ENCODE results near the gene SETD1A. TPM values are rescaled to one million over a fixed set of nuclear protein-coding genes. Genes with fewer than 3 reads are reported as not detected.

Gene SETD1A
- total and polyA plus RNA-seq, 2 of the 8 experiments (the other 6 are each of a cell fraction or from before 2014, with no cell fraction given): 4.8 to 29.0 TPM

DNA sequence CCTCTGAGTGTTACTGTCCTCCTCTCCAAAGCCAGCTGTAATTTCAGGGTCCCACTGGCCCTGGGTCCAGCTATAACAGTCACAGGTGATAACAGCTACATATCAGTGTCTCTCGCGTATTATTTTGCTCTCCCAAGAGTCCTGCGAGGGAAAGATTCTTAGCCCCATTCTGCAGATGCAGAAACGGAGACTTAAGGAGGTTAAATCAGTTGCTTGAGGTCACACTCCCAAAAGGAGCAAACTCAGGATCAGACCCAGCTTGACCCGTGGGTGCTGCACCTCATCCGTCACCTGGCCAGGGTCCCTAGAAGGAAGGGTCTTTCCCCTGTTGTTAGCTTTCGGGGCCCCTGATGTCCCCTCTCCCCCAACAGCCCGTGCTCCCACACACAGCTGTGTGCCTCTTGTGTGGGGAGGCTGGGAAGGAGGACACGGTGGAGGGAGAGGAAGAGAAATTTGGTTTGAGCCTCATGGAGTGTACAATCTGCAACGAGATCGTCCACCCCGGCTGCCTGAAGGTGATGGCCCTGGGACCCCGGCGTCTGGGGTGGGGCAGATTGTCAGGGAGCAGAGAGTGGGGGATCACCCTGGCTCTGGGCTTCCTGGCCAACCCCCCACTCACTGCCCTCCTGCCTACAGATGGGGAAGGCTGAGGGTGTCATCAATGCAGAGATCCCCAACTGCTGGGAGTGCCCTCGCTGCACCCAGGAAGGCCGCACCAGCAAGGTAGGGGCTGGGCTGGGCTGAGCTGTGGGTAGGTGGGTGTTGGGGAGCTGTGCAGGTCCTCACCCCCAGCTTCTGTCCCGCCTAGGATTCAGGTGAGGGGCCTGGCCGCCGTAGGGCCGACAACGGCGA lies 30.4 kb upstream of the SETD1A start:
- H3K27me3 ChIP-seq (replicated peaks in 1 of 4; ENCODE audit: control insufficient read depth in 3 of 4, extremely low read depth in 1 of 4, insufficient read depth in 3 of 4, low read length in 3 of 4): no peaks in the 10 kb centered on the region
- no peak overlapping the region for H3K4me3 ChIP-seq (ENCODE audit: extremely low read depth in 1 of 4, insufficient read depth in 2 of 4, low read depth in 3 of 4, low read length in 4 of 4)
- no peak overlapping the region for H2AFZ ChIP-seq (ENCODE audit: low read length)
- 0 out of 2 replicates have a peak overlapping the region, but pooled peaks have one; percentile 8 for H3K27ac ChIP-seq (ENCODE audit: low read depth, low read length)
- no peak overlapping the region for H3K14ac ChIP-seq (ENCODE audit: insufficient read length)
- H2BK5ac ChIP-seq (ENCODE audit: low read depth, low read length): no peak overlapping the region; the same call in 1 of the 2 replicates
- no peak overlapping the region for H2BK120ac ChIP-seq (replicated peaks; ENCODE audit: low read depth, low read length)
- H3K18ac ChIP-seq (ENCODE audit: extremely low read depth, low read length): no peak overlapping the region
- H3K23me2 ChIP-seq (ENCODE audit: low read depth, low read length): peaks cover 3% of the 10 kb centered on the region; the same call in 1 of the 2 replicates
- no peak overlapping the region for H4K8ac ChIP-seq (ENCODE audit: extremely low read depth, insufficient read depth, low read length)
- no peak overlapping the region for H2BK12ac ChIP-seq (ENCODE audit: low read depth, low read length)
- no peak overlapping the region for H3K56ac ChIP-seq (replicated peaks; ENCODE audit: insufficient read length, low read depth, low read length)
- POLR2A ChIA-PET (ENCODE audit: partially characterized antibody): interaction anchor here (0.8 to 8.2 kb wide), 7 partner anchors 10 to 152 kb away, joined by 3 to 105 read pairs (median 4); partner anchors contain the start of gene CTF1
- CTCF ChIA-PET (ENCODE audit: partially characterized antibody): interaction anchor here (1.0 to 4.4 kb wide), 3 partner anchors 8 to 113 kb away, joined by 4 to 33 read pairs (median 21); no protein-coding TSS in a partner anchor
- H2BK15ac ChIP-seq (ENCODE audit: low read length): no peak overlapping the region
- WGBS, 2 experiments (ENCODE audit: extremely low coverage in 1 of 2, insufficient coverage in 1 of 2, insufficient read length in 1 of 2, insufficient replicate concordance in 2 of 2, low coverage in 1 of 2, low lambda C conversion rate in 2 of 2, missing lambda C conversion rate in 1 of 2): 90% methylated on average over 22 of the region's 22 CpGs; no CpG with 5 or more reads in 1 of the 2 experiments
- no peak overlapping the region for H2BK20ac ChIP-seq (ENCODE audit: low read length)
- FAIRE-seq (no peak), DNase-seq (ENCODE audit: low read depth in 1 of 2, low spot score in 2 of 2) (no peak)
- TF ChIP-seq KDM4A (IDR thresholded peaks at IDR 0.05; ENCODE audit: low read depth, low read length, severe bottlenecking) (no peak), YY1 (IDR thresholded peaks at IDR 0.05; ENCODE audit: low read depth, low read length) (no peak), BRCA1 (IDR thresholded peaks at IDR 0.05; ENCODE audit: low read depth, low read length) (no peak)
- H4K20me1 ChIP-seq (replicated peaks in 1 of 2; ENCODE audit: control insufficient read depth in 1 of 2, insufficient read depth in 2 of 2, low read length in 2 of 2): peaks cover 0 to 5% of the 10 kb centered on the region in 2 experiments
- H3K4me1 ChIP-seq (replicated peaks in 1 of 4; ENCODE audit: control insufficient read depth in 3 of 4, insufficient read depth in 4 of 4, low read length in 3 of 4): peaks cover 0 to 9% (median 2%) of the 10 kb centered on the region in 4 experiments; a peak in 4 of 7 replicates
- no peak overlapping the region for H2AK5ac ChIP-seq (ENCODE audit: low read depth, low read length)
- peaks cover 4 to 37% (median 21%) of the 10 kb centered on the region in 4 experiments; a peak in 7 of 8 replicates for H3K36me3 ChIP-seq (ENCODE audit: control insufficient read depth in 2 of 4, insufficient read depth in 4 of 4, low read length in 3 of 4)
- no peak overlapping the region for H4K5ac ChIP-seq (ENCODE audit: insufficient read length, low read depth, low read length)
- no peak overlapping the region; a peak in 1 of 4 replicates for H3K4me2 ChIP-seq (ENCODE audit: insufficient read depth in 1 of 2, low read depth in 2 of 2, low read length in 2 of 2)
- H3K23ac ChIP-seq (ENCODE audit: insufficient read length): no peak overlapping the region
- no peak overlapping the region for H3K9ac ChIP-seq (replicated peaks in 1 of 4; ENCODE audit: extremely low read depth in 1 of 4, low read depth in 3 of 4, low read length in 3 of 4)
- H3K9me3 ChIP-seq (ENCODE audit: insufficient read depth in 2 of 2, low read depth in 1 of 2, low read length in 1 of 2): no peaks in the 10 kb centered on the region
- no peak overlapping the region for H3K4ac ChIP-seq (replicated peaks; ENCODE audit: insufficient read length, low read depth, low read length)
- H3K79me2 ChIP-seq (ENCODE audit: control insufficient read depth in 1 of 2, insufficient read depth in 2 of 2, low read length in 2 of 2): peaks cover 0 to 10% of the 10 kb centered on the region in 2 experiments; a peak in 2 of 4 replicates
- H3K79me1 ChIP-seq (ENCODE audit: low read depth, low read length): peaks cover 7% of the 10 kb centered on the region
- H4K91ac ChIP-seq (replicated peaks; ENCODE audit: insufficient read length, low read length): no peak overlapping the region

Data from H1 (cell line).